Peyer's patch (tissue), 4 donors: ENCODE data around the gene UGT8.

ENCODE experiments used
- CTCF ChIP-seq, 6 experiments: fragments of 450-650 bp in 4 of 6; fragments of 200-600 bp in 2 of 6; sonication (generic) in 1 of 6; IDR thresholded peaks; one replicate each; pipeline ENCODE4 v1.5.1; 2017 to 2019; ENCODE audit warnings: antibody characterized with exemption in 6 of 6, mild to moderate bottlenecking in 3 of 6, moderate library complexity in 1 of 6
- POLR2A ChIP-seq, 2 donors: fragments of 450-650 bp; IDR thresholded peaks; one replicate each; pipeline ENCODE4 v1.5.1; 2017; ENCODE audit warnings: antibody characterized with exemption in 2 of 2, mild to moderate bottlenecking in 2 of 2, moderate library complexity in 2 of 2

GRCh38 chr4:114725066-114725465, 126.5 kb downstream of the UGT8 start:
- TF ChIP-seq POLR2A (IDR thresholded peaks at IDR 0.05) (no peak), CTCF (IDR thresholded peaks at IDR 0.05) (no peak)
